Caco-2 (cell line): Measurements from ENCODE around the gene M6PR. TPM values are rescaled to one million over a fixed set of nuclear protein-coding genes. Genes with fewer than 3 reads are reported as not detected.

Experiments
- BruUV-seq: library from RNA; stranded (reverse); fragments of 400-500 nt; replicated peaks from 2 replicates; lab custom pipeline; 2021; lab: Mats Ljungman, UMichigan
- CTCF ChIA-PET: fragments of 300-600 bp; sonication (Branson Sonifier 250); formaldehyde crosslinking; loops from one replicate; lab custom pipeline; 2022; ENCODE audit warnings: antibody characterized with exemption; lab: Charles Lee
- POLR2A ChIA-PET: fragments of 300-600 bp; sonication (Branson Sonifier 250); formaldehyde crosslinking; loops from one replicate; lab custom pipeline; 2022; ENCODE audit warnings: antibody characterized with exemption; lab: Charles Lee
- DNase-seq, 2 experiments: peaks; one replicate each; pipeline versions ENCODE4 v3.0.0 to v3.0.0-alpha.2; 2020 to 2022
- H3K27me3 ChIP-seq: replicated peaks from 2 replicates; pipeline ENCODE4 v1.6.0; 2011; ENCODE audit warnings: low read length; ENCODE audit not compliant: control insufficient read depth, insufficient read depth
- H3K36me3 ChIP-seq: 2 replicates; pipeline ENCODE4 v1.5.1; 2011; ENCODE audit warnings: low read length; ENCODE audit not compliant: control insufficient read depth, insufficient read depth
- H3K4me1 ChIP-seq: fragments of 250-450 bp; sonication (Bioruptor Pico); 2 replicates; pipeline ENCODE4 v1.5.1; 2020; ENCODE audit warnings: mild to moderate bottlenecking
- H3K4me3 ChIP-seq: 2 replicates; pipeline ENCODE4 v1.5.1; 2011; ENCODE audit warnings: low read depth, mild to moderate bottlenecking, control low read depth, low read length
- H3K9me3 ChIP-seq: fragments of 250-450 bp; sonication (Bioruptor Pico); 2 replicates; pipeline ENCODE4 v1.5.1; 2020; ENCODE audit warnings: mild to moderate bottlenecking, moderate library complexity
- H3K27ac Mint-ChIP-seq: one replicate; pipeline ENCODE4 v1.8.0; 2022; ENCODE audit warnings: mixed read lengths; ENCODE audit not compliant: unreplicated experiment
- H3K27me3 Mint-ChIP-seq: one replicate; pipeline ENCODE4 v1.8.0; 2022; ENCODE audit warnings: mixed read lengths; ENCODE audit not compliant: insufficient read depth, unreplicated experiment
- H3K36me3 Mint-ChIP-seq: one replicate; pipeline ENCODE4 v1.8.0; 2022; ENCODE audit warnings: mild to moderate bottlenecking, mixed read lengths; ENCODE audit not compliant: insufficient read depth, unreplicated experiment
- H3K4me1 Mint-ChIP-seq: one replicate; pipeline ENCODE4 v1.8.0; 2022; ENCODE audit warnings: low read depth, mixed read lengths; ENCODE audit not compliant: unreplicated experiment
- H3K4me3 Mint-ChIP-seq: one replicate; pipeline ENCODE4 v1.8.0; 2022; ENCODE audit warnings: mild to moderate bottlenecking, moderate library complexity, mixed read lengths; ENCODE audit not compliant: unreplicated experiment
- H3K9me3 Mint-ChIP-seq: one replicate; pipeline ENCODE4 v1.8.0; 2022; ENCODE audit warnings: mixed read lengths; ENCODE audit not compliant: unreplicated experiment
- CTCF ChIP-seq, 2 experiments: fragments of 200-600 bp in 1 of 2; IDR thresholded peaks; 1 replicate in 1 of 2; 2 replicates in 1 of 2; pipeline versions ENCODE4 v1.5.1 to v1.8.0; 2011 to 2022; ENCODE audit warnings: antibody characterized with exemption in 1 of 2, control low read depth in 1 of 2, inconsistent platforms in 1 of 2, low read depth in 1 of 2, low read length in 1 of 2, mild to moderate bottlenecking in 1 of 2, moderate library complexity in 1 of 2; ENCODE audit not compliant: insufficient read depth in 1 of 2, severe bottlenecking in 1 of 2, unreplicated experiment in 1 of 2
- intact Hi-C: fragments of 100-400 bp; cut with micrococcal nuclease; formaldehyde crosslinking; loops from one replicate; pipeline ENCODE4 v1.10.0; 2022; ENCODE audit not compliant: unreplicated experiment
- total RNA-seq: library from RNA; stranded (reverse); gene quantifications from 2 replicates; pipeline ENCODE4 v1.2.3, GENCODE V29; 2022

Gene M6PR
- total RNA-seq, 1 experiment from 2014 or later: 310 TPM

DNA sequence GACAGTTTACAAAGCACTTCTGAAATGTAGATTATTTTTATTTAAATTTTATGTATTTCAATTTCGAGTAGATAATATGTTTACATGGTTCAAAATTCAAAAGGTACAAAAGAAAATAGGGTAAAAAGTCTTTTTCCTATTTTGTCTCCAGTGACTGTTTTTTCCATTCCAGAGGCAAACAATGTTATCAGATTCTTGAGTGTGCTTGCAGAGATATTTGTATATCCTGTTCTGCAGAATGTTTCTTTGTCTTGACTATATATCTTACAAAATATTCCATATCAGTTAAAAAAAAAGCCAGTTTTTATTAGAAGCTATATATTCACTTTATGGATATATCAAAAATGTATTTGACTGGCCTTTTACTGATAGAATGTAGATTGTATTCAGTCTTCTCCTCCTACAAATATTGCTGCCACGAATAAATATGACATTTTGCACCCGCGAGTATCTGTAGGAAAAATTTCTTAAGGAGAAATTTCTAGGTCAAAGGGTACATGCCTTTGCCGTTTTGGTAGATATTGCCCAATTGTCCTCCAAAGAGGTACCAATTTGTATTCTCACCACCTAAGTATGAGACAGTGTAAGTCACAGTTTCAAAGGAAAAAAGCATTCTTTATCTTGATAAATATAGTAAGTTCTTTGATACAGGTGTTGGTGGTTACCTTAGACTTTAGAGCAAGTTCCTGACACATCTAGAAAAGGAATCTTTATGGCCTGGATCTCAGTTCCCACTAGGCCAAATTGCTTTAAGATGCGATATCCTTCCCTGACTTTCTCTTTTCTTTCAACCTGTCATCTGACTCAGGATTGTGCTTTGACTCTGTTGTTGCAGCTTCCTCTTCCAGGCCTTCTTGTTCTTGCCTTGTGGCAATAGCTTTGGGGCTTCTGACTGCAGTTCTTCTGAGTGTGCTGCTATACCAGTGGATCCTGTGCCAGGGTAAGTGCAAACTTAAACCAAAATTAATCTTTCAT is 42.2 kb upstream of the M6PR start:
- no peak for TF ChIP-seq CTCF (IDR thresholded peaks at IDR 0.05; ENCODE audit: insufficient read depth in 1 of 2, low read depth in 1 of 2, low read length in 1 of 2, severe bottlenecking in 1 of 2, unreplicated experiment in 1 of 2)

GRCh38 chr12:8989413-8989812 is 40.0 kb upstream of the M6PR start, which contains the start of gene KLRG1:
Gene KLRG1, plus strand, starts transcription at chr12:8989546. Its CDS starts 90 bp downstream, at chr12:8989636.
- CTCF ChIA-PET: no interaction called here
- no peaks in the 10 kb centered on the region for H3K4me1 ChIP-seq
- intact Hi-C loops: no loop called here
- Mint-ChIP-seq H3K27me3 (no peaks in the 10 kb centered on the region), H3K36me3 (no peaks in the 10 kb centered on the region), H3K4me3 (no peak within 1 kb of the TSS), H3K4me1 (no peaks in the 10 kb centered on the region), H3K9me3 (no peaks in the 10 kb centered on the region), H3K27ac (no peak within 1 kb of the TSS)
- POLR2A ChIA-PET: no interaction called here
- no peak for DNase-seq
- no TSS peak for BruUV-seq
- H3K9me3 ChIP-seq: no peaks in the 10 kb centered on the region
- TF ChIP-seq CTCF (IDR thresholded peaks at IDR 0.05; ENCODE audit: insufficient read depth in 1 of 2, low read depth in 1 of 2, low read length in 1 of 2, severe bottlenecking in 1 of 2, unreplicated experiment in 1 of 2): no peak
- H3K36me3 ChIP-seq: no peaks in the 10 kb centered on the region
- H3K4me3 ChIP-seq: no peak within 1 kb of the TSS
- H3K27me3 ChIP-seq: no peaks in the 10 kb centered on the region

More for the DNA sequence above, 42.2 kb upstream of the M6PR start:
- intact Hi-C loops: no loop called here
- no peaks in the 10 kb centered on the region for H3K4me1 Mint-ChIP-seq
- POLR2A ChIA-PET: no interaction called here
- H3K27me3 Mint-ChIP-seq: no peaks in the 10 kb centered on the region
- H3K27ac Mint-ChIP-seq: no peak overlapping the region
- H3K4me1 ChIP-seq: no peaks in the 10 kb centered on the region
- H3K9me3 Mint-ChIP-seq: no peaks in the 10 kb centered on the region
- H3K4me3 Mint-ChIP-seq: no peak overlapping the region
- CTCF ChIA-PET: no interaction called here
- BruUV-seq: no TSS peak
- H3K36me3 Mint-ChIP-seq: no peaks in the 10 kb centered on the region
- no peaks in the 10 kb centered on the region for H3K9me3 ChIP-seq
- no peaks in the 10 kb centered on the region for H3K27me3 ChIP-seq
- no peak overlapping the region for H3K4me3 ChIP-seq
- no peak for DNase-seq
- no peaks in the 10 kb centered on the region for H3K36me3 ChIP-seq

DNA sequence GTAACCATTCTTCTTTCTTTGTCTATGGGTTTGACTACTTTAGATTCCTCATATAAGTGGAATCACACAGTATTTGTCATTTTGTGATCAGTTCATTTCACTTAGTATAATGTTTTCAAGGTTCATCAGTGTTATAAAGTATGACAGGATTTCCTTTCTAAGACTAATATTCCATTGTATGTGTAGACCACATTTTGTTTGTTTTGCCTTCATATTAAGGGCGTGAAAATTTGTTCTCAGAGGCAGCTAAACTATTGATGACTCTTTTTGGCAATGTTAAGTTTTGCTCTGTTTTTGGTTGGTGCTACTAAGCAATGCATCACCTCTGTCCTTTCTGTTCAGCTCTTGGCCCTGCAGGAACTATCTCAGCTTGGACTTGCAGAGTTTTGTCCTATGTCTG is 38.2 kb upstream of the M6PR start:
- TF ChIP-seq CTCF (IDR thresholded peaks at IDR 0.05; ENCODE audit: insufficient read depth in 1 of 2, low read depth in 1 of 2, low read length in 1 of 2, severe bottlenecking in 1 of 2, unreplicated experiment in 1 of 2): no peak
- intact Hi-C loops: no loop called here
- H3K4me3 Mint-ChIP-seq: no peak overlapping the region
- POLR2A ChIA-PET: interaction anchor here (0.6 to 1.0 kb wide), 2 partner anchors 38 to 1148 kb away, joined by 3 to 8 read pairs; partner anchors contain the start of gene M6PR
- no peaks in the 10 kb centered on the region for H3K36me3 Mint-ChIP-seq
- no peaks in the 10 kb centered on the region for H3K9me3 ChIP-seq
- H3K27ac Mint-ChIP-seq: no peak overlapping the region
- H3K4me1 ChIP-seq: no peaks in the 10 kb centered on the region
- no peak for DNase-seq
- H3K4me1 Mint-ChIP-seq: no peaks in the 10 kb centered on the region
- CTCF ChIA-PET: no interaction called here
- no peaks in the 10 kb centered on the region for H3K9me3 Mint-ChIP-seq
- no peaks in the 10 kb centered on the region for H3K27me3 Mint-ChIP-seq
- BruUV-seq: no TSS peak
- no peak overlapping the region for H3K4me3 ChIP-seq
- no peaks in the 10 kb centered on the region for H3K27me3 ChIP-seq
- H3K36me3 ChIP-seq: no peaks in the 10 kb centered on the region
